IPS-18a (cell line): ENCODE data around the gene CDH22.

Experiments used
- H3K27ac ChIP-seq: one replicate; pipeline ENCODE4 v1.5.1; 2013; ENCODE audit warnings: low read length
- H3K27me3 ChIP-seq: one replicate; pipeline ENCODE4 v1.6.1; 2013; ENCODE audit warnings: mild to moderate bottlenecking, low read length; ENCODE audit not compliant: control insufficient read depth, insufficient read depth
- H3K36me3 ChIP-seq: one replicate; pipeline ENCODE4 v1.6.1; 2013; ENCODE audit warnings: low read depth, low read length; ENCODE audit not compliant: control insufficient read depth
- H3K4me1 ChIP-seq: one replicate; pipeline ENCODE4 v1.6.1; 2013; ENCODE audit warnings: low read depth, low read length; ENCODE audit not compliant: control insufficient read depth
- H3K4me3 ChIP-seq: one replicate; pipeline ENCODE4 v1.5.1; 2013; ENCODE audit warnings: low read length
- H3K9ac ChIP-seq: one replicate; pipeline ENCODE4 v1.6.1; 2013; ENCODE audit warnings: mild to moderate bottlenecking, low read length, moderate library complexity
- H3K9me3 ChIP-seq: one replicate; pipeline ENCODE4 v1.6.1; 2013; ENCODE audit warnings: low read depth, low read length; ENCODE audit not compliant: control insufficient read depth

CDH22 gene

GRCh38 chr20:46240065-46240464 is 68.2 kb downstream of the CDH22 start:
- H3K27me3 ChIP-seq: no peaks in the 10 kb centered on the region
- no peaks in the 10 kb centered on the region for H3K36me3 ChIP-seq
- no peak overlapping the region for H3K4me3 ChIP-seq
- peaks cover 8% of the 10 kb centered on the region for H3K4me1 ChIP-seq
- H3K9ac ChIP-seq: no peak overlapping the region
- H3K27ac ChIP-seq: no peak overlapping the region
- no peaks in the 10 kb centered on the region for H3K9me3 ChIP-seq

- Histone ChIP-seq H3K27ac (no peak overlapping the region), H3K27me3 (no peaks in the 10 kb centered on the region), H3K9ac (no peak overlapping the region), H3K4me1 (peaks cover 8% of the 10 kb centered on the region), H3K9me3 (no peaks in the 10 kb centered on the region), H3K4me3 (no peak overlapping the region), H3K36me3 (no peaks in the 10 kb centered on the region)
Observed at GRCh38 chr20:46237736-46238135, 70.6 kb downstream of the CDH22 start.

GRCh38 chr20:46237227-46237626 is 71.1 kb downstream of the CDH22 start:
- H3K4me3 ChIP-seq: no peak overlapping the region
- H3K9ac ChIP-seq: no peak overlapping the region
- H3K4me1 ChIP-seq: peaks cover 8% of the 10 kb centered on the region
- no peak overlapping the region for H3K27ac ChIP-seq
- no peaks in the 10 kb centered on the region for H3K9me3 ChIP-seq
- no peaks in the 10 kb centered on the region for H3K27me3 ChIP-seq
- H3K36me3 ChIP-seq: no peaks in the 10 kb centered on the region

GRCh38 chr20:46235077-46235476 is 73.2 kb downstream of the CDH22 start:
- Histone ChIP-seq H3K4me1 (no peaks in the 10 kb centered on the region), H3K36me3 (no peaks in the 10 kb centered on the region), H3K27ac (no peak overlapping the region), H3K9me3 (no peaks in the 10 kb centered on the region), H3K27me3 (no peaks in the 10 kb centered on the region), H3K4me3 (no peak overlapping the region), H3K9ac (no peak overlapping the region)

- Histone ChIP-seq H3K4me3 (no peak overlapping the region), H3K9ac (no peak overlapping the region), H3K27me3 (no peaks in the 10 kb centered on the region), H3K4me1 (no peaks in the 10 kb centered on the region), H3K27ac (no peak overlapping the region), H3K9me3 (no peaks in the 10 kb centered on the region), H3K36me3 (no peaks in the 10 kb centered on the region)
Observed at GRCh38 chr20:46233701-46234100, 74.6 kb downstream of the CDH22 start.

GRCh38 chr20:46232539-46232938 is 75.8 kb downstream of the CDH22 start:
- Histone ChIP-seq H3K9ac (no peak overlapping the region), H3K36me3 (no peaks in the 10 kb centered on the region), H3K4me1 (no peaks in the 10 kb centered on the region), H3K9me3 (no peaks in the 10 kb centered on the region), H3K27ac (no peak overlapping the region), H3K4me3 (no peak overlapping the region), H3K27me3 (no peaks in the 10 kb centered on the region)

- Histone ChIP-seq H3K9me3 (no peaks in the 10 kb centered on the region), H3K36me3 (no peaks in the 10 kb centered on the region), H3K4me3 (no peak overlapping the region), H3K4me1 (no peaks in the 10 kb centered on the region), H3K9ac (no peak overlapping the region), H3K27me3 (no peaks in the 10 kb centered on the region), H3K27ac (no peak overlapping the region)
Observed at GRCh38 chr20:46230801-46231282, 77.5 kb downstream of the CDH22 start.

GRCh38 chr20:46230106-46230491 is 78.2 kb downstream of the CDH22 start:
- no peak overlapping the region for H3K4me3 ChIP-seq
- no peaks in the 10 kb centered on the region for H3K27me3 ChIP-seq
- H3K27ac ChIP-seq: no peak overlapping the region
- H3K36me3 ChIP-seq: no peaks in the 10 kb centered on the region
- H3K9me3 ChIP-seq: no peaks in the 10 kb centered on the region
- no peaks in the 10 kb centered on the region for H3K4me1 ChIP-seq
- H3K9ac ChIP-seq: no peak overlapping the region

- no peaks in the 10 kb centered on the region for H3K4me1 ChIP-seq
- no peaks in the 10 kb centered on the region for H3K27me3 ChIP-seq
- H3K9me3 ChIP-seq: no peaks in the 10 kb centered on the region
- H3K36me3 ChIP-seq: no peaks in the 10 kb centered on the region
- no peak overlapping the region for H3K4me3 ChIP-seq
- H3K27ac ChIP-seq: no peak overlapping the region
- no peak overlapping the region for H3K9ac ChIP-seq
Observed at GRCh38 chr20:46229478-46230105, 78.7 kb downstream of the CDH22 start.

- H3K4me3 ChIP-seq: no peak overlapping the region
- H3K9ac ChIP-seq: no peak overlapping the region
- H3K9me3 ChIP-seq: no peaks in the 10 kb centered on the region
- no peaks in the 10 kb centered on the region for H3K27me3 ChIP-seq
- no peak overlapping the region for H3K27ac ChIP-seq
- H3K4me1 ChIP-seq: no peaks in the 10 kb centered on the region
- no peaks in the 10 kb centered on the region for H3K36me3 ChIP-seq
Observed at GRCh38 chr20:46228670-46229069, 79.6 kb downstream of the CDH22 start.

- Histone ChIP-seq H3K9ac (no peak overlapping the region), H3K27me3 (no peaks in the 10 kb centered on the region), H3K4me1 (peaks cover 10% of the 10 kb centered on the region), H3K4me3 (no peak overlapping the region), H3K27ac (no peak overlapping the region), H3K36me3 (no peaks in the 10 kb centered on the region), H3K9me3 (no peaks in the 10 kb centered on the region)
Observed at GRCh38 chr20:46227272-46227767, 81.0 kb downstream of the CDH22 start.

GRCh38 chr20:46226602-46227001 is 81.7 kb downstream of the CDH22 start:
- Histone ChIP-seq H3K4me3 (no peak overlapping the region), H3K27ac (no peak overlapping the region), H3K27me3 (no peaks in the 10 kb centered on the region)

More at GRCh38 chr20:46226602-46227001, 81.7 kb downstream of the CDH22 start:
- H3K36me3 ChIP-seq: no peaks in the 10 kb centered on the region
- no peak overlapping the region for H3K9ac ChIP-seq
- H3K4me1 ChIP-seq: peaks cover 14% of the 10 kb centered on the region
- no peaks in the 10 kb centered on the region for H3K9me3 ChIP-seq
